Measurements from ENCODE around the gene IVNS1ABP.

DNA sequence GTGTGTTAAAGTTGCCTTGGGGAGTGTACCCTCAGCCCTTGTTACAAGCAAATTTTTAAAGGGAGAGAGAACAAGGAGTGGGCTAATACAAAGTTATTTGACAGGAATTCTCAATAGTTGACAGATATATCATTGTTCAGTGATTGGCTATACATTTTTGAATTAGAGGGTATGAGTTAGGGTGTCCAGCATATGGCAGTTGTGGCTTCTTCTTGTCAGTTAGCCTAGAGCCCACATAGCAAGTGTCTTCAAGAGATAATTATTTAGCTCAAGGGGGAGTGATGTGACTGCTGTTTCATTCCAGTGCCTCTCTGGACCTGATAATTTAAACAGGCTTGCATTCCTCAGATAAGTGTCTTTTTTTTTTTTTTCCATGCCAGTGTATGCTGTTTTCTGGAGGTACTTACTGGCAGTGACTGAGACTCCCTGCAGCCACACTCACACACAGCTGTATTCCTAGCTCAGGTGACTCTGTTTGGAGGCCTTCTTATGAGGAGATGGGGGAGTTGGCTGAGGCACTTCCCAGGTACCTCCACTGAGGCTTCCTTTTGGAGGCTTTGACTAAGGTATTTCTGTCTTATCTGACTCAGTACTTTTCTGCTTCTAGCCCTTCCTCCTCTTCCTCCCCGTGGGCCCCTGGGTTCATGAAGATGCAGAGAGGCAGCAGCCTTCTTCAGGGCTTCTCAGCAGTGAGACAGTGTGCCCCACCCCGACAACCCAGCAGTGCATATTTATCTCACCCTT, 32.3 kb downstream of the IVNS1ABP start:
- TF ChIP-seq, protein P1, sequence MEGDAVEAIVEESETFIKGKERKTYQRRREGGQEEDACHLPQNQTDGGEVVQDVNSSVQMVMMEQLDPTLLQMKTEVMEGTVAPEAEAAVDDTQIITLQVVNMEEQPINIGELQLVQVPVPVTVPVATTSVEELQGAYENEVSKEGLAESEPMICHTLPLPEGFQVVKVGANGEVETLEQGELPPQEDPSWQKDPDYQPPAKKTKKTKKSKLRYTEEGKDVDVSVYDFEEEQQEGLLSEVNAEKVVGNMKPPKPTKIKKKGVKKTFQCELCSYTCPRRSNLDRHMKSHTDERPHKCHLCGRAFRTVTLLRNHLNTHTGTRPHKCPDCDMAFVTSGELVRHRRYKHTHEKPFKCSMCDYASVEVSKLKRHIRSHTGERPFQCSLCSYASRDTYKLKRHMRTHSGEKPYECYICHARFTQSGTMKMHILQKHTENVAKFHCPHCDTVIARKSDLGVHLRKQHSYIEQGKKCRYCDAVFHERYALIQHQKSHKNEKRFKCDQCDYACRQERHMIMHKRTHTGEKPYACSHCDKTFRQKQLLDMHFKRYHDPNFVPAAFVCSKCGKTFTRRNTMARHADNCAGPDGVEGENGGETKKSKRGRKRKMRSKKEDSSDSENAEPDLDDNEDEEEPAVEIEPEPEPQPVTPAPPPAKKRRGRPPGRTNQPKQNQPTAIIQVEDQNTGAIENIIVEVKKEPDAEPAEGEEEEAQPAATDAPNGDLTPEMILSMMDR (IDR thresholded peaks at IDR 0.05) = no peak
- TF ChIP-seq POLR2A (IDR thresholded peaks at IDR 0.05) = no peak
